Activated CD4-positive, alpha-beta T cell treated with anti-CD3 and anti-CD28 coated beads, Interleukin-2, amount 50 U/mL, for 4 hours (primary cell): ENCODE data around the gene HOXA2.

Experiments
- DNase-seq, 2 experiments: peaks; one replicate each; pipeline ENCODE4 v3.0.0-alpha.2; 2020

HOXA2 gene

GRCh38 chr7:27071622-27072390 lies 30.7 kb downstream of the HOXA2 start:
- DNase-seq = no peak

- no peak for DNase-seq
These were observed 34.2 kb downstream of the HOXA2 start for GRCh38 chr7:27068259-27068658.

- DNase-seq = no peak
These were observed 36.3 kb downstream of the HOXA2 start for GRCh38 chr7:27066148-27066547.

GRCh38 chr7:27065709-27066108 lies 36.8 kb downstream of the HOXA2 start:
- DNase-seq = no peak

- DNase-seq = no peak
These were observed 37.8 kb downstream of the HOXA2 start for GRCh38 chr7:27064661-27065060.

GRCh38 chr7:27064159-27064558 lies 38.3 kb downstream of the HOXA2 start:
- no peak for DNase-seq

GRCh38 chr7:27062946-27063345 lies 39.5 kb downstream of the HOXA2 start:
- no peak for DNase-seq

GRCh38 chr7:27053153-27053552 lies 49.3 kb downstream of the HOXA2 start:
- no peak for DNase-seq

- no peak for DNase-seq
These were observed 51.0 kb downstream of the HOXA2 start for GRCh38 chr7:27051451-27051850.
